Liver (tissue), 2 donors: ENCODE results near the gene PACRGL.

Experiments
- GABPA ChIP-seq, 2 donors: IDR thresholded peaks in 1 of 2; conservative IDR thresholded peaks in 1 of 2; 2 replicates each; pipeline ENCODE4 v1.6.1; 2016; ENCODE audit warnings: antibody characterized with exemption in 2 of 2, mild to moderate bottlenecking in 1 of 2, moderate library complexity in 1 of 2
- NR2F2 ChIP-seq: IDR thresholded peaks from 2 replicates; pipeline ENCODE4 v1.6.1; 2016; ENCODE audit warnings: antibody characterized with exemption
- TAF1 ChIP-seq: conservative IDR thresholded peaks from 2 replicates; pipeline ENCODE4 v1.6.1; 2016; ENCODE audit warnings: antibody characterized with exemption, mild to moderate bottlenecking
- TF ChIP-seq, protein P1 (sequence below): IDR thresholded peaks from 2 replicates; pipeline ENCODE4 v1.6.1; 2016; ENCODE audit warnings: antibody characterized with exemption
- donor health status: healthy.

DNA sequence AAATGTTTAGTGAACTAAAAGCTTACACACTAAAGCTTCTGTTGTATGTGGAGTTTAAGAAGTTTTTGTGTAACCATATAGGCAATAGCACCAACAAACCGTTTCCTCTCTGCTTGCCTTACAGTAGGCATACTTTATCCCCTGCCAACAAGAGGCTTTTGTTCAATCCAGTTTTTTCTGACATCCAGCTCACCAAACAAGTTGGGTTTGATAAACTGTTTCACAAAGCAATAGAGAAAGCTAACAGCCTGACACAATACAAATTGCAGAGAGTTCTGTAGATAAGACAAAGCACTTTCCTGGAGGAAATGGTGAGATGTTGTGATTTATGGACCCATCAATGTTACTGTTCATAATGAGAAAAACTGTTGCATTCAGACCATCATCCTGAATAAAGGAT, 53.8 kb downstream of the PACRGL start:
- TF ChIP-seq NR2F2 (no peak), TAF1 (no peak), GABPA (IDR thresholded peaks at IDR 0.05 in 1 of 2, conservative IDR thresholded peaks at IDR 0.05 in 1 of 2) (no peak)
- TF ChIP-seq, protein P1, sequence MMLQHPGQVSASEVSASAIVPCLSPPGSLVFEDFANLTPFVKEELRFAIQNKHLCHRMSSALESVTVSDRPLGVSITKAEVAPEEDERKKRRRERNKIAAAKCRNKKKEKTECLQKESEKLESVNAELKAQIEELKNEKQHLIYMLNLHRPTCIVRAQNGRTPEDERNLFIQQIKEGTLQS: no peak
